ENCODE results near the gene MAL. TPM values are rescaled to one million over a fixed set of nuclear protein-coding genes. Genes with fewer than 3 reads are reported as not detected.

MAL gene
- total and polyA plus RNA-seq, 2 of the 8 experiments (the other 6 are each of a cell fraction or from before 2014, with no cell fraction given), result not detected

DNA sequence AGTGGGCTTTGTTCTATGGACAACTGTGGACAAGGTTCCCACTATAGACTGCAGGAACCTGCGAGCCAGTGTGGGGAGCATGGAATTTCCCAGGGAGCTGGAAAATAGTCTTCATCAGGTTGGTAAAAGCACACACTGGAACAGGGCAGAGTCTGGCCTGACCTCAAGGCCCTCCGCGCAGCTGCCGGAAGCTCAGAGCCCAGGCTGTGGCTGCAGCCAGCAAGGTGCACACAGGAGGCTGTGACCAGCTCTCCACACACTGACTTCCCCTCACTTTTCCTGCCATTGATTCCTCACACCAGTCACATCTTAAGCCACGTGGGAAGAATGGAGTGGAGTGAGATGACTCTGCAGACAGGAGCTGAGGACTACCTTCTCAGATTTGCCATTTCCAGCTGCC lies 19.1 kb downstream of the MAL start (continued):
- no peak for TF ChIP-seq CHD2 (IDR thresholded peaks at IDR 0.05; ENCODE audit: low read length)
- TF ChIP-seq RAD21 (IDR thresholded peaks at IDR 0.05 in 1 of 2, conservative IDR thresholded peaks at IDR 0.05 in 1 of 2; ENCODE audit: low read depth in 2 of 2, low read length in 2 of 2), result no peak
- no peak for TF ChIP-seq TCF12 (IDR thresholded peaks at IDR 0.05; ENCODE audit: low read depth, low read length)
- TF ChIP-seq BCL11A (IDR thresholded peaks at IDR 0.05; ENCODE audit: low read depth in 2 of 2, low read length in 2 of 2), result no peak
- TF ChIP-seq CTBP2 (IDR thresholded peaks at IDR 0.05; ENCODE audit: borderline replicate concordance, insufficient read depth, insufficient read length, low read length), result no peak
- TF ChIP-seq SIX5 (IDR thresholded peaks at IDR 0.05; ENCODE audit: low read depth, low read length), result no peak
- TF ChIP-seq SIRT6 (IDR thresholded peaks at IDR 0.05; ENCODE audit: low read length), result no peak
- TF ChIP-seq NRF1 (IDR thresholded peaks at IDR 0.05; ENCODE audit: low read depth, low read length), result no peak
- TF ChIP-seq CHD1 (IDR thresholded peaks at IDR 0.05; ENCODE audit: low read depth, low read length), result no peak
- TF ChIP-seq SP1 (IDR thresholded peaks at IDR 0.05; ENCODE audit: low read depth, low read length), result no peak

All from H1 (cell line).